ENCODE results near the gene RUVBL2. TPM values are rescaled to one million over a fixed set of nuclear protein-coding genes. Genes with fewer than 3 reads are reported as not detected.
A peak's percentile ranks its signal among the peaks of the same experiment; 100 is the strongest.
"Not testable (repeated sequence)": the region's sequence is repeated elsewhere in the genome, so short reads cannot be mapped to it uniquely, and the experiment has no call there.

Gene RUVBL2
- polyA plus RNA-seq, 4 donors = 77.1 to 105 (median 82.6) TPM

DNA sequence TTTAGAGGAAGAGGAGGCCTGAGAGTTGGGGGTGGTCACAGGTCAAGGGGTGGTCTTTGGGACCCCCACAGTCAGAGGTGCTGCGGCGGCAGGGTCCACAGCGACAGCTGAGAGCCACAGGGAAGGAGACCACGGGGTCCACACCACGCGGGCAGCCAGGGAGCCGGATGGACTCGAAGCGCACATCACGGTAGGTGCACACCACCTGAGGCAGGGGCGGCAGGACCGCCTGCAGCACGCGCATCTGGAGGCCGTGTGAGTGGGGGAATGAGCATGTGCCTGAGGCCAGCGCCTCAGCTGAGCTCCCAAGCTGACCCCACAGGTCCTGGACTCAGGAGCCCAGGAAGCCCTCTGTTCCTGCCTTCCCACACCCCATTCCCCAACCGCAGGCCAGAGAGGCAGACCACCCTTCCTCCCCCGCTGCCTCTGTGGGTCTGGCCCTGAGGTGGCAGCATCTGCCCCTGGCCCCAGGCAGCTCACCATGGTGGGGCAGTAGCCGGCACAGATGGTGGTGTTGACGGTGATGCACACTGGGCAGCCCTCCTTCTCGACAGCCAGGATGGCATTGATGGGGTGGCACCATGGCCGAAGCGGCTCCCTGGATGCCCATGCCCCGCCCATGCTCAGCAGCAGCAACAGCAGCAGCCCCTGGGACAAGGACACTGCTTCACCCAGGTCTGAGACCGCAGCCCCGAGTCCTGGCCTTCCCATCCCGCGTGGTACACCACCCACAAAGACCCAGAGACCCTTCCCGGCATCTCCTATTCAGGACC lies 22.6 kb downstream of the RUVBL2 start:
- no peak for DNase-seq (ENCODE audit: low read depth in 4 of 4, low spot score in 3 of 4)

DNA sequence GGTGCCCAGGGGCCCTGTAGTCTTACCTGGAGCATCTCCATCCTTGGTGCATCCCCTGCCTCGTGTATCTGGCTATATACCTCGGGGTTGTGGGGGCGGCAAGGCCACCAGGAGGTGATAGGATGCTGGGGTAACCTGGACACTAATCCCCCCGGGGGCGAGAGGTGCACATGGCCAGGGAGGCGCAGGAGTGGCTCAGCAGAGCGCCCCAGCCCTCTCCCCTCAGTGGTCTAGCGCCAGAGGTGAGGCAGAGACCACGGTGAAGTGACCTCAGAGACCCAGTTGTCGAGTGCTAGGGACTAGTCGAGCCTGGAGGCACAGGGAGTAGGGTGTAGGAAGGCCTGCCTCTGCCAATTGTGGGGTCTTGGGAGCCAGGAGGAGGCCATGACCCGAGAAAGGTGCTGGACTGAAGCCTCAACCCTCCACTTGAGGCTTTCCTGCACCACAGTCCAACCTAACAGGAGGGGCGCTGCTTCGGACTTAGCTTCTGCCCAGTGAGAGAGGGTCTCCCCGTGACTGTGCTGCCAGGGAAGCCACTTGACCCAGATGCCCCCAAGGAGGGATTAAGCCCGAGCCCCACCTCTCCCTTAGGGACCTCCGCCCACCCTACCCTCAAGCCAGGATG lies 23.5 kb downstream of the RUVBL2 start, which contains the start of gene LHB:
TSS of gene LHB (minus strand) at position 51 of the 625 bp plus-strand sequence. CDS start at position 41, 10 bp downstream.
- no peak for DNase-seq (ENCODE audit: low read depth in 4 of 4, low spot score in 3 of 4)

DNA sequence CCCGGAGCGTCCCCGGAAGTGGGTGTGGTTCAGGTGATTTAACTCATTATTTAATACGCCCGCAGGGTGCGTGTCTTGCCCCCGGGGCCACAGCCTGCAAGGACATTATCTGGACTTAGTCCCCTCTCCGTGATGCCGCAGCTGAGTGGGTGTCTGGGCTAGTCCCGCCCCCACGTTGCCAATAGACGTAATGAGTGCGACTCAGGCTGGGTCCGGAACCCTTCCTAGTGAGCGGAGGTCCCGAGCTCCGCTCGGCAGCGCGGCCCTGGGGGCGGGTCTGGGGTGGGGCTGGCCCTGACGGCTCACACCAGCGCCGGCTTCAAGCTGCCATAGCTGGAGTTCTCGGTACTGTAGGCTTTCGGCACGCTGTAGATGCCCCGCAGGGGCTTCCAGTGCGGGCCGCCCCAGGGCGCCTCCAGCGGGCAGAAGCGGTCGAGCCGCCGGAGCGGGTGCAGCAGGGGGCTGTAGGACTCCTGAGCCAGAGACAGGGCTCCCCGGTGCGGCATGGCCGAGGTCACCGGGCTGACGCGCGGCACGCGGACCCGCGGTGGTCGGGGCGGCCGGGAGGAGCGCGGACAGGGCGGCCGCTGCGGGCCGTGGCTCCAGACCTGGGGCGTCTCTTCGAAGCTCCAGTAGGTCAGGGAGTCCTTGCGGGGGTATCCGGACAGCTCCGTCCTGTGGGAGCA lies 24.1 kb downstream of the RUVBL2 start:
- DNase-seq (ENCODE audit: low read depth in 4 of 4, low spot score in 3 of 4) = peak in 1 of 4 donors; percentile 30

DNA sequence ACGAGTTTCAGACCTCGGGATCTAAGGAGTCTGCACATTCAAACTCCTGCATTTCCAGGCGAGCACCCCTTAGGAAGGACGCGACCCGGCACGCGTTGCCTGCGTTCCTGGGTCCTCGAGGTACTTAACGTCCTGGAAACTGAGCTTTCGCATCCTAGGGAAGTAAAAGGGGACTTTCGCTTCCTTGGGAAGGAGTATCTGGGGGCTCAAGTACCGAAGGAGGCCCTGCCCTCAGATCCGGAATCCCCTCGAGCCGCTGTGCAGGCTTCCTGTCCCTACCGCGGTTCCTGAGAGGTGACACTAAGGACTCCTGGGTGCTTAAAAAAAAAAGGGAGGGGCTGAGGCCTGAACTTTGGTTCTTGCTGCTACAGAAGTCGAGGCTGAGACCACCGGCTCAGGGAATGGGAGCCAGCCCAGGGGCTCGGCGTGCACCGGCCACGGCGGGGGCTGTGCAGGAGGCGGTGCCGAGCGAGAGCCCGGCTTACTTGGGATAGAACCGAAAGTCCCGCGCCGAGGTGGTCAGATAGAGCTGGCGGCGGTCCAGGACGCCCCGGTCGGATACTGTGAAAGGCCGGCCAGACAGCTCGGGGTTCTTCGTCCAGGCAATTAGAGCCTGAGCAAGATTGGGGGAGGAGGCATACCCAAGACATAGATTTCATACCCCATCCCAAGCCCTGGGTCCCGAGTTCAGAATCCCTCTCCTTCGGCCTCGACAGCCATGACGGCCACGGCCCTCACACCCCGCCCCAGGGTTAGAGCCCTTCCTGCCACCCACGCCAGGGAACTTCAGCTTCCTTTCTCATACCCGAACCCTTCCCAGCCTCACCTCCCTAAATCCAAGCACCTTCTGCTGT lies 24.9 kb downstream of the RUVBL2 start:
- not testable (repeated sequence) for DNase-seq (ENCODE audit: low read depth in 4 of 4, low spot score in 3 of 4)

DNA sequence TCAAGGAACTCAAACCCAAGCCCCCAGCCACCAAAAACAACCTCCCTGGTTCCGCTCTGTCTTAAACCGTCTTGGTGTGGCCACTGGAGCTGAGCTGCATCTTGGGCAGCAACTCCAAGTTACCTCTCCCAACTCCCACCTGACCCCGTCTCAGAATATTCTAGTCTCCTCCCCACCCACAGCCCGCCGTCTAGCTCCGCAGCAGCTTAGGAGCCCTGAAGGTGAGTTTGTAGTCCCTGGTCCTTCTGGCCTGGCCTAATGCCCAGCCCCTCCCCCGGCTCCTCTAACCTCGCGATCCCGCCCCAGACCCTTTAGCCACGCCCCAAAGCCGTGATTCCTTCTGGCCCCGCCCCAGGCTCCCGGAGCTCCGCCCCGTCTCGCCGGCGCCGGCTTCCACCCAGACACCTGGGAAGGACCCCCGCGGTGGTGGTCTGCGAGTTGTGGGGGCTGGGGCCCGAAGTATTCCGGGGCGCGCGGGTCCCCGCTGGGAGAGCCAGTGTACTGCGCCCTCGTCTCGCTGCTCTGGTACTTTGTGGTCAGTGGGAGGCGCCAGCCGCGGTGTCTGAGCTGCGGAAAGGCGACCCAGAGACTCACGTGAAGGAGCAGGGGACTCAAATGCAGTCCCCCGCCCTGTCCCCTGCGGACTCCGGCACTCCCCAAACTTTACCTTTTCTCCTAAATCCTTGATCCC lies 25.7 kb downstream of the RUVBL2 start:
- peak in 1 of 4 donors; percentile 18 for DNase-seq (ENCODE audit: low read depth in 4 of 4, low spot score in 3 of 4)

DNA sequence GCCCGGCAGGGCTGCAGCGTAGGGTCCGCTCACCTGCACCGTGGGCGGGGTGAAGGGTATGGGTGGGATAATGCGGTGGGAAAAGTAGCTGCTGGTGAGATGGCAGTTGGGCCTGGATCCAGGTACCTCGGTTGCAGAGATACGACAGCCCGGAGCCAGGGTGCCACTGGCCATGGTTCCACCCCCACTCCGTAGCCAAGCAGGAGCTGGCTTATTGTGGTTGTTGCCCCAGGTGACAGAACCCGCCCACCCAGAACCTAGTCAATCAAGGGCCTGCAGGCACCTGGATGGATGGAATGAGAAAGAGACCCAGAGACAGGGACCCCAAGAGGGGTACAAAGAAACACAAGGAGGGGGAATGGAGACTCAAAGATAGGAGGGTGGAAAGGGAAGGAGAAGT lies 26.7 kb downstream of the RUVBL2 start:
- DNase-seq (ENCODE audit: low read depth in 4 of 4, low spot score in 3 of 4) = no peak

DNA sequence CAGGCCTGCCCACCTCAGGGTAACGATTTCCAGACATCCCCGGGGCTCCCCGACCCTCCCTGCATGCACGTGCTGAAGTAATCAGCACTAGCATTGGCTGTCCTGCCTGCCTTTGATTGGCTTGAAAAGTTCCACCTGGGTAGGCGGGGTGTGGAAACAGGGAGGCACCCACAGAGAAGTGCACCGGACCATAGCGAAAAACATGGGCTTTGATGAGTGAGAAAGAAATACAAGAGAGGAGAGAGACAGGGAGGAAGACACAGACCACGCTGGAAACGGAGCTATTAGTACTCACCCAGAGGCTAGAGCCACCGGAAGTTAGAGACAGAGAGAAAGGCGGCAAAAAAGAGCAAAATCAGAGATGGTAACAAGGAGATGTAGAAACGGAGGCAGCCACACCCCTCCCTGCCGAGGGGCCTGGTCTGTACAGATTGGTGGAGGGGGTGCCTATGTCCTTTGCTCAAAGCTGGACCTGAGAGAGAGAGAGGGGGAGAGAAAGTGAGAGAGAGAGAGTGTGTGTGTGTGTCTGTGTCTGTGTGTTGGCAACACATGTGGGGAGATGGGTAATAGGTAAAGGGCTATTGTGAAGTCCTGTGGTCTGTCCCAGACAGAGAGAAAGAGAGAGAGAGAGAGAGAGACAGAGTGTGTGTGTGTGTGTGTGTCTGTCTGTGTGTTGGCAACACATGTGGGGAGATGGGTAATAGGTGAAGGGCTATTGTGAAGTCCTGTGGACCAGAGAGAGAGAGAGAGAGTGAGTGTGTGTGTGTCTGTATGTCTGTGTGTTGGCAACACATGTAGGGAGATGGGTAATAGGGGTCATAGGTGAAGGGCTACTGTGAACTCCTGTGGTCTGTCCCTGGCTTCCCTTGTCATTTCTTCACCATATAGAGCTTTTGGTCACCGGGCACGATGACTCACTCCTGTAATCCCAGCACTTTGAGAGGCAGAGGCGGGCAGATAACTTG lies 27.5 kb downstream of the RUVBL2 start:
- no peak for DNase-seq (ENCODE audit: low read depth in 4 of 4, low spot score in 3 of 4)

DNA sequence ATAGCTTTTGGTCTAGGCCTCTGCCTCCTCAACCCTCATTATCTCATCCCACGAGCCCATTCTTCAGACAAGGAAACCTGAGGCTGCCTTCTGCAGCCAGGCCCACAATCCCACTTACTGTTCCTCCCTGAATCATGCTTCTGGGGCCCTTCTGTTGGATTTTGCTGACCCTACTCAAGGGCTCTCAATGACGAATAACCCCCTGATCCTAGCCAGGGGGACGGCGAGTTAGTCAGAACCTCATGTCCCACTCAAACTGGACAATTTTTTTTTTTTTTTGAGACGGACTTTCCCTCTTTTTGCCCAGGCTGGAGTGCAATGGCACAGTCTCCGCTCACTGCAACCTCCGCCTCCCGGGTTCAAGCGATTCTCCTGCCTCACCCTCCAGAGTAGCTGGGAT lies 28.4 kb downstream of the RUVBL2 start:
- no peak for DNase-seq (ENCODE audit: low read depth in 4 of 4, low spot score in 3 of 4)

DNA sequence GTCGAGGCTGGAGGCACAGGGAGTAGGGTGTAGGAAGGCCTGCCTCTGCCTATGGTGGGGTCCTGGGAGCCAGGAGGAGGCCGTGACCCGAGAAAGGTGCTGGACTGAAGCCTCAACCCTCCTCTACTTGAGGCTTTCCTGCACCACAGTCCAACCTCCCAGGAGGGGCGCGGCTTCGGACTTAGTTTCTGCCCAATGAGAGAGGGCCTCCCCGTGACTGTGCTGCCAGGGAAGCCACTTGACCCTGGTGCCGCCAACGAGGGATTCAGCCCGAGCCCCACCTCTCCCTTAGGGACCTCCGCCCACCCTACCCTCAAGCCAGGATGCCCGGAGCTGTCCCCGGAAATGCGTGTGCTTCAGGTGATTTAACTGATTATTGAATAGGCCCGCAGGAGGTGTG lies 30.5 kb downstream of the RUVBL2 start, which contains the start of gene CGB3:
TSS of gene CGB3 (minus strand) at position 101 of the 400 bp plus-strand sequence. CDS start 362 bp downstream, outside the sequence.
- DNase-seq (ENCODE audit: low read depth in 4 of 4, low spot score in 3 of 4) = not testable (repeated sequence)

DNA sequence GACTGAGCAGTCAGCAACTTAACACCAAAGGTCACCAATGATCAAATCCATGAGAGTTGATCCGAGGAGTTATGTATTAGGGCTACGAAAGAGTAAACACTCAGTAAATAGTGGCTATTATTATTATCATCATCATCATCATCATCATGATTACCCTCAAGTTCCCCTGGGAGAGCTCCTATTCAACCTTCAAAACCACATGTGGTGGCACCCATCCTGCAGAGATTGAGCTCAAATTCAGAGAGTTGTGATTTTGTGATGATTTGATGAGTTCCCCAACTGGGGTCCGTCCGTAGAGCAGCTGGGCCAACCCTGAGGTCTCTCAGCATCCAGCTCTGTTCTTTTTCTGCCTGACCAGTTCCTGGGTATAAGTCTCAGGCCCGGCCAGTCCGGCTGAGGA lies 31.4 kb downstream of the RUVBL2 start:
- not testable (repeated sequence) for DNase-seq (ENCODE audit: low read depth in 4 of 4, low spot score in 3 of 4)

DNA sequence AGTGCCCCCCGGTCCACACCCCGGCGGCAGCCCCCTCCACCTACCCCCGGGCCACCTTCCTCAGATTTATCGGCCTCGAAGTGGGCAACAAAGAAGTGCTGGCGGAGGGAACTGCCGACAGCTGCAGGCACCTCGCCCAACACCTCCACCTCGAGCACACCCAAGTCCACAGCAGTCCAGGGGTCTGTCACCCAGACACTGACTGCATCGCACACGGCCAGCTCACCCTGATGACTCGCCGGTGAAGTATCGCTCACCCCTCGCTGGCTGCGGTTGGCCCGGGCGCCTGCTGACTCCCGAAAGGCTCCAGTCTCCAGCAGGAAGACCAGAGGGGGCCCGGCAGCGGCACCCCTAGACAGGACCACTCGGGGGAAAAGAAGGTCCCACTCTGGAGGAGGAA lies 31.9 kb downstream of the RUVBL2 start:
- not testable (repeated sequence) for DNase-seq (ENCODE audit: low read depth in 4 of 4, low spot score in 3 of 4)

DNA sequence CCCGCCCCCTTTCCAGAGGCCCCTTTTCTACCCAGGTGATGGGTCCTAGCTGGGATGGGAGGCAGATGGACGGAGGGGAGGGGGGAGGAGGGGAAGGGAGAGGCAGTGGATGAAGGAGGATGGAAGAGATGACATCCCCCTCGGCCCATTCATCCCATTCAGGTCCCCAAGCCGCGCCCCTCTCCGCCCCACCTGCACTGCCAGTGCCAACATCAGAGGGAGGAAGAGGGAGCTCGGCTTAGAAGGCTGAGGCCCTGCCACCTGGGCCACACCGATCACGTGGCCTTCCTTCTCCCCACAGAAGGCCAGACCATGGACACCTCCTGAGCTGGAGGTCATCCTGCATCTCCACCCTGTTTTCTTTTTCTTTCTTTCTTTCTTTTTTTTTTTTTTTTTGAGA lies 35.0 kb downstream of the RUVBL2 start:
- not testable (repeated sequence) for DNase-seq (ENCODE audit: low read depth in 4 of 4, low spot score in 3 of 4)

DNA sequence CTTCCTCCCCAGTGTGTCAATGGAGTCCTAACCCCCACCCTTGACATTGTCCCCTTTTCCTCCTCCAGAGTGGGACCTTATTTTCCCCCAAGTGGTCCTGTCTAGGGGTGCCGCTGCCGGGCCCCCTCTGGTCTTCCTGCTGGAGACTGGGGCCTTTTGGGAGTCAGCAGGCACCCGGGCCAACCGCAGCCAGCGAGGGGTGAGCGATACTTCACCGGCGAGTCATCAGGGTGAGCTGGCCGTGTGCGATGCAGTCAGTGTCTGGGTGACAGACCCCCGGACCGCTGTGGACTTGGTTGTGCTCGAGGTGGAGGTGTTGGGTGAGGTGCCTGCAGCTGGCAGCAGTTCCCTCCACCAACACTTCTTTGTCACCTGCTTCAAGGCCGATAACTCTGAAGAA lies 36.1 kb downstream of the RUVBL2 start:
- DNase-seq (ENCODE audit: low read depth in 4 of 4, low spot score in 3 of 4) = not testable (repeated sequence)

DNA sequence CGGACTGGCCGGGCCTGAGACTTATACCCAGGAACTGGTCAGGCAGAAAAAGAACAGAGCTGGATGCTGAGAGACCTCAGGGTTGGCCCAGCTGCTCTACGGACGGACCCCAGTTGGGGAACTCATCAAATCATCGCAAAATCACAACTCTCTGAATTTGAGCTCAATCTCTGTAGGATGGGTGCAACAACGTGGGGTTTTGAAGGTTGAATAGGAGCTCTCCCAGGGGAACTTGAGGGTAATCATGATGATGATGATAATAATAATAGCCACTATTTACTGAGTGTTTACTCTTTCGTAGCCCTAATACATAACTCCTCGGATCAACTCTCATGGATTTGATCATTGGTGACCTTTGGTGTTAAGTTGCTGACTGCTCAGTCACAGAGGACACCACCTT lies 36.6 kb downstream of the RUVBL2 start:
- DNase-seq (ENCODE audit: low read depth in 4 of 4, low spot score in 3 of 4) = not testable (repeated sequence)

DNA sequence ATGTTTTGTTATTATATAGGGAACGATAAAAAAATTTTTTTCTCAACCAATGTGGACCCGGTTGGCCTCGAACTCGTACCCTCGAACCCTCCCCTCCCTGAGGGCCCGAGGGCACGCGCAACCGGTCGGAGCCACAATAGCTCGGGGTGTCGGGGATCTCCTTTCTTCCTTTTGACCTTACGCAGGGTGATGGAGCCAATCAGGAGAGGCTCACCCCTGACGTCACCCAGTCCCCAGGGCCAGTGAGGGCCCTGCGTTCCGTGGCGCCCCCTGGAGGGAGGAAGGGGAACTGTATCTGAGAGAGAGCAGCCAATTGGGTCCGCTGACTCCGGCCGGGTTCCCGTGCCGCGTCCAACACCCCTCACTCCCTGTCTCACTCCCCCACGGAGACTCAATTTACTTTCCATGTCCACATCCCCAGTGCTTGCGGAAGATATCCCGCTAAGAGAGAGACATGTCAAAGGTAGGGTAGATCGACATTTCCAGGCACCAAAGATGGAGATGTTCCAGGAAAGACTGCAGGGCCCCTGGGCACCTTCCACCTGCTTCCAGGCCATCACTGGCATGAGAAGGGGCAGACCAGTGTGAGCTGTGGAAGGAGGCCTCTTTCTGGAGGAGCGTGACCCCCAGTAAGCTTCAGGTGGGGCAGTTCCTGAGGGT lies 38.1 kb downstream of the RUVBL2 start, which contains the start of gene CGB2:
TSS of gene CGB2 (plus strand) at position 249 of the 660 bp plus-strand sequence. CDS start at position 455, 206 bp downstream.
- DNase-seq (ENCODE audit: low read depth in 4 of 4, low spot score in 3 of 4) = not testable (repeated sequence)

DNA sequence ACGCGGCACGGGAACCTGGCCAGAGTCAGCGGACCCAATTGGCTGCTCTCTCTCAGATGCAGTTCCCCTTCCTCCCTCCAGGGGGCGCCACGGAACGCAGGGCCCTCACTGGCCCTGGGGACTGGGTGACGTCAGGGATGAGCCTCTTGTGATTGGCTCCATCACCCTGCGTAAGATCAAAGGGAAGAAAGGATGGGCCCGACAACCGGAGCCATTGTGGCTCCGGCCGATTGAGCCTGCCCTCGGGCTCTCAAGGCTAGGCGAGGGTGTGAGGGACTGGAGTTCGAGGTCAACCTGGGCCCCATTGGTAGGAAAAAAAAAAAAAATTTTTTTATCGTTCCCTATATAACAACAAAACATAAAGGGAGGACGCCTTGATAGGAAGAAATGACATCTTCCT lies 43.1 kb downstream of the RUVBL2 start, which contains the start of gene CGB1:
TSS of gene CGB1 (minus strand) at position 81 of the 400 bp plus-strand sequence. CDS start 184 bp downstream, outside the sequence.
- DNase-seq (ENCODE audit: low read depth in 4 of 4, low spot score in 3 of 4) = not testable (repeated sequence)

DNA sequence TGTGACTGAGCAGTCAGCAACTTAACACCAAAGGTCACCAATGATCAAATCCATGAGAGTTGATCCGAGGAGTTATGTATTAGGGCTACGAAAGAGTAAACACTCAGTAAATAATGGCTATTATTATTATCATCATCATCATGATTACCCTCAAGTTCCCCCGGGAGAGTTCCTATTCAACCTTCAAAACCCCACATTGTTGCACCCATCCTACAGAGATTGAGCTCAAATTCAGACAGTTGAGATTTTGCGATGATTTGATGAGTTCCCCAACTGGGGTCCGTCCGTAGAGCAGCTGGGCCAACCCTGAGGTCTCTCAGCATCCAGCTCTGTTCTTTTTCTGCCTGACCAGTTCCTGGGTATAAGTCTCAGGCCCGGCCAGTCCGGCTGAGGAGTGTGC lies 44.4 kb downstream of the RUVBL2 start:
- DNase-seq (ENCODE audit: low read depth in 4 of 4, low spot score in 3 of 4) = not testable (repeated sequence)

All from right renal pelvis (tissue), 4 donors.